Right kidney (tissue), 9 donors: ENCODE measurements around the gene RPS29.
"Not testable (repeated sequence)": the region's sequence is repeated elsewhere in the genome, so short reads cannot be mapped to it uniquely, and the experiment has no call there.

Experiments
- DNase-seq: peaks from one replicate; pipeline ENCODE4 v3.0.0-alpha.2; 2016
- long read RNA-seq, 8 donors: transcript quantifications; one replicate each; lab custom pipeline, GENCODE V29; 2026

The RPS29 gene
- long read RNA-seq, donor 1, full-length matches to known transcripts: 4,422 of 4,428 reads
- long read RNA-seq, donor 1, partial matches to known transcripts: 6 of 4,428 reads
- long read RNA-seq, donor 1, other reads (novel, unspliced or antisense): 0 of 4,428 reads
- long read RNA-seq, donor 2, full-length matches to known transcripts: 3,080 of 3,080 reads
- long read RNA-seq, donor 2, partial matches to known transcripts: 0 of 3,080 reads
- long read RNA-seq, donor 2, other reads (novel, unspliced or antisense): 0 of 3,080 reads
- long read RNA-seq, donor 3, full-length matches to known transcripts: 1,093 of 1,093 reads
- long read RNA-seq, donor 3, partial matches to known transcripts: 0 of 1,093 reads
- long read RNA-seq, donor 3, other reads (novel, unspliced or antisense): 0 of 1,093 reads
- long read RNA-seq, donor 4, full-length matches to known transcripts: 1,771 of 1,771 reads
- long read RNA-seq, donor 4, partial matches to known transcripts: 0 of 1,771 reads
- long read RNA-seq, donor 4, other reads (novel, unspliced or antisense): 0 of 1,771 reads
- long read RNA-seq, donor 5, full-length matches to known transcripts: 2,149 of 2,158 reads
- long read RNA-seq, donor 5, partial matches to known transcripts: 9 of 2,158 reads
- long read RNA-seq, donor 5, other reads (novel, unspliced or antisense): 0 of 2,158 reads
- long read RNA-seq, donor 6, full-length matches to known transcripts: 1,813 of 1,826 reads
- long read RNA-seq, donor 6, partial matches to known transcripts: 13 of 1,826 reads
- long read RNA-seq, donor 6, other reads (novel, unspliced or antisense): 0 of 1,826 reads
- long read RNA-seq, donor 7: 0 reads
- long read RNA-seq, donor 8, full-length matches to known transcripts: 1,965 of 1,965 reads
- long read RNA-seq, donor 8, partial matches to known transcripts: 0 of 1,965 reads
- long read RNA-seq, donor 8, other reads (novel, unspliced or antisense): 0 of 1,965 reads

DNA sequence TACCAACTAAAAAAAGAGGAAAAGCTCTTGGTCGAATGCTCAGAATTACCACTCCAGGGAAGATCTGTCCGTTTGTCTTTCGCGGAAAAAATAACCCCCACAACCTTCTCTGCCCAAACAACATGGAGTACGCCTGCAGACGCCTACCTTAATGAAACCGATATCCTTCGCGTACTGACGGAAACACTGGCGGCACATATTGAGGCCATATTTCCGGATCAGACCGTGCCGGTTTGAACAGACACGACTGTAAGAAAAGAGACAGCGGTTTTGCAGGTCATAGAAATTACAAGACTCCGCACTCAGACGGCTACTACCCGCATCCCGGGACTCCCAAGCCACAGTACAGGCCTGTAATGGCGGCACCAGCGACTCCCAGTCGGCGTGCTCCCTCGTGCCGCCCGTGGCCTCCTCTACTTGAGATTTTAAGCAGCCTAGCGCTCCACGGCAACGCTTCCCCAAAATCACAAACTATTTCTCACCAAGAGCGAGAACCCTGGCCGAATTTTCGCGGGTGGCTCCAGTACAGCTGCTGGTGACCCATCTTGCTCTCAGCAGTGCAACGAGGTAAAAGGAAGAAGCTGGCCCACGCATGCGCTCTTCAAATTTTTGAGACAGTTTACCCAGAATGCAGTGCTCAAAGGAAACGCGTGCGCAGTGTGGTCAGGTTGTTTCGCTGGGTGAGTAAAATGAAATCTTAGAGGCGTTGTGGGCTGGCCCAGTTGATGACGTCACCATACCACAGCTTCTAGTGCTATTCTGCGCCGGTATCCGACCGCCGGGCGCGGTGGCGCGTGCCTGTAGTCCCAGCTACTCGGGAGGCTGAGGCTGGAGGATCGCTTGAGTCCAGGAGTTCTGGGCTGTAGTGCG is at the start of gene RPS29:
Gene RPS29, minus strand, starts transcription at position 578 of the 870 bp plus-strand sequence. Its CDS starts 34 bp downstream, at position 544.
- DNase-seq: peak; percentile 97

GRCh38 chr14:49634547-49635334 is 48.6 kb upstream of the RPS29 start, which contains the start of gene DNAAF2:
Gene DNAAF2 (minus strand): TSS chr14:49635244. CDS start chr14:49635149, 95 bp downstream.
- peak; percentile 98 for DNase-seq

DNA sequence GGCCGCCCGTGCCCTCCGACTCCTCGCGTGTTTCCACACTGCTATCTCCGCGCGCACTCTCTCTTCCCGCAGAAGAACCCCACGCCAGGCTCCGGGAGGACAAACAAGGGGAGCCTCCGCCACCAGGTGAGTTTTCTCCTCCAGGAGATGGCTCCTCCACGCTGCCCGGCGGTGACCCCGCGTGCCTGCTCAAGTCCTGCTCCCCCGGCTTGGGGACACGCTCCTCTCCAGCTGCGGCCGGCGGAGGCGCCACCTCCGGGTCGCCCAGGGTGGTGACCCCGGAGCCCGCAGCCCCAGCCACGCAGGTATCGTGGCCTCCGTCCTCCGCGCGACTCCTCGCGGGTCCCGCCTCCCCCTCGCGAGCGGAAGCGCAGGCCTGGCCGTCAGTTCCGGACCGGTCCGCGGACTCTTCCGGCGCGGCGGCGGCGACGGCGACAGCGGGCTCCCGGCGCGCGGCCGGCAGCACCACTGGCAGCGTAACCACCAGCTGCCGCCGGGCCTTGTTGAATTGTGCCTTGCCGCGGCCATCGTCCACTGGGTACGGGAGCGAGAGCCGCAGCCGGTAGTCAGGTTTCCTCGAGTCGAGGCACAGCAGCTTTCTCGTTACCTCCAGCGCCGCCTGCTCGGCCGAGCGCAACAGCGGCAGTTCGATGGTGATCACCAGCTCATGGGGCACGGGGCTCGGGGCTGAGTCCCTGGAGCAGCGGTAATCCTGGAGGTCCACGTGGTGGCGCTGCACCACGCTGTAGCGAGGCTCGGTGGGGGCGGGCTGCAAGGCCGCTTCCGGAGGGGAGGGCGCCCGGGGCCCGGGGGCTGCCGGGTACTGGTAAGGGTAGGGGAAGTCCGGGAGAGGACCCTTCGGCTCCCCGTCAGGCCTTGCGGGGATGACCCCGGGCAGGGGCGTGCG is 47.7 kb upstream of the RPS29 start:
- peak; percentile 98 for DNase-seq

GRCh38 chr14:49623941-49624839 is 38.0 kb upstream of the RPS29 start:
- DNase-seq: no peak

DNA sequence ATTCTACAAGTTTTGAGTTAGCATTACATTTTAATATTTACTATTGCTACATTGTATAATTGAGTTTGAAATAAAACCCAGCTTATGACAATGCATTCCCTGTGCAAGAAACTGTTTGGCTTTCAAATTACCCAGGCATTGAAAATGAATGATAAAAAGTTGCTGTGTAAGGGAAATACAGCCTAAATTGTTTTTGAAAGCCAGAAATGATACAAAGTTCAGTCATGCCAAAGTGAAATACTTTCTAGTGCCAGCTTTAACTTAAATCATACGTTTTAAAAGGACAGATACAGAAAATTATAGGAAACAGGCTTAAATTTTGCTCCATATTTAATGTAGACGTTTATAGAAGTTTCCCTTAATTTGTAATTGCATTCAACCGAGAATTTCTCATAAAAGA is 37.2 kb upstream of the RPS29 start:
- no peak for DNase-seq

DNA sequence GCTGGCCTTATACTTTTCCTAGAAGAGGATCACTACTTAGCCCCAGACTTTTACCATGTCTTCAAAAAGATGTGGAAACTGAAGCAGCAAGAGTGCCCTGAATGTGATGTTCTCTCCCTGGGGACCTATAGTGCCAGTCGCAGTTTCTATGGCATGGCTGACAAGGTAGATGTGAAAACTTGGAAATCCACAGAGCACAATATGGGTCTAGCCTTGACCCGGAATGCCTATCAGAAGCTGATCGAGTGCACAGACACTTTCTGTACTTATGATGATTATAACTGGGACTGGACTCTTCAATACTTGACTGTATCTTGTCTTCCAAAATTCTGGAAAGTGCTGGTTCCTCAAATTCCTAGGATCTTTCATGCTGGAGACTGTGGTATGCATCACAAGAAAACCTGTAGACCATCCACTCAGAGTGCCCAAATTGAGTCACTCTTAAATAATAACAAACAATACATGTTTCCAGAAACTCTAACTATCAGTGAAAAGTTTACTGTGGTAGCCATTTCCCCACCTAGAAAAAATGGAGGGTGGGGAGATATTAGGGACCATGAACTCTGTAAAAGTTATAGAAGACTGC is 35.9 kb upstream of the RPS29 start:
- no peak for DNase-seq

GRCh38 chr14:49621114-49621881 is 35.1 kb upstream of the RPS29 start:
- DNase-seq: no peak

GRCh38 chr14:49620182-49621113 is 34.3 kb upstream of the RPS29 start, which contains the start of the genes MGAT2 and RPL36AL:
Gene MGAT2 (plus strand): TSS chr14:49620799. CDS start chr14:49621269, 470 bp downstream.
Gene RPL36AL (minus strand): TSS chr14:49620626. CDS start chr14:49619104, 1,522 bp downstream.
- peak; percentile 98 for DNase-seq

DNA sequence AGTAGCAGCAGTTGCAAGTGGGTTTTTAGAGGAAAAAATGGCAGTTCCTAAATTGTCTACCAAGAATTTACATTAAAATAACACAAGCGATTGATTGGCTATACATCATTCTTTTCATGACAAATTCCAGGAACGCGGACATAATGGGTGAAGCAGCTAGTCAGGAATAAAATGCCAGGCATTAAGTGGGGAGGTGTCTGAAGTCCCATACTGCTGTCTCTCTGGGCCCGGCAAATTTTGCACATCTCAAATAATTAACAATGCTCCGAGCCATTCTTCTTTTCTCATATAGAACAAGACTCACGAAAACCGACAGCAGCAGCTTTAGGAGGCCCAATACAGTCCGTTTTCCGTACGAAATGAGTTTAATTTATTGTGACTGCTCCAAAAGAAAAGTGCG is 33.5 kb upstream of the RPS29 start:
- no peak for DNase-seq

DNA sequence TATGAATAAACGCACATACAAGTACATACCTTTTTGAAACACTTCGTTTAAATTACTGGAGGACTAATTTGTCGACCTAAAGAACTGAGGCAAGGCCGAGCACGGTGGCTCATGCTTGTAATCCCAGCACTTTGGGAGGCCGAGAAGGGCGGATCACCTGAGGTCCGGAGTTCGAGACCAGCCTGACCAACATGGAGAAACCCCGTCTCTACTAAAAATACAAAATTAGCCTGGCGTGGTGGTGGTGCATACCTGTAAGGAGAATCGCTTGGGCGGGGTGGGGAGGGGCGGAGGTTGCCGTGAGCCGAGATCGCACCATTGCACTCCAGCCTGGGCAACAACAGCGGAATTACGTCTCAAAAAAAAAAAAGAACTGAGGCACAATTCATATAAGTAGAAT is 33.1 kb upstream of the RPS29 start:
- DNase-seq: not testable (repeated sequence)

GRCh38 chr14:49617852-49618519 is 31.8 kb upstream of the RPS29 start:
- no peak for DNase-seq

DNA sequence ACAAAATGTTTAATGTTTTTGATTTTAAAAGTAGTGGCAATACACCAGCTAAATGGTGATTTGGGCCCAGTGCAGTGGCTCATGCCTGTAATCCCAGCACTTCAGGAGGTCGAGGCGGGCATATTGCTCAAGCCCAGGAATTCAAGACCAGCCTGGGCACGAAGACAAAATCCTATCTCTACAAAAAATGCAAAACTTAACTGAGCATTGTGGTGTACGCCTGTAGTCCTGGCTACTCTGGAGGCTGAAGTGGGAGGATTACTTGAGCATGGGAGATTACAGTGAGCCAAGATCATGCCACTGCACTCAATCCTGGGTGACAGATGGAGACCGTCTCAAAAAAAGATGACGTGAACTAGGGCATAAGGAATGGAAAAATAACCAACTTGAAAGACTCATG is 29.6 kb upstream of the RPS29 start:
- DNase-seq: no peak

DNA sequence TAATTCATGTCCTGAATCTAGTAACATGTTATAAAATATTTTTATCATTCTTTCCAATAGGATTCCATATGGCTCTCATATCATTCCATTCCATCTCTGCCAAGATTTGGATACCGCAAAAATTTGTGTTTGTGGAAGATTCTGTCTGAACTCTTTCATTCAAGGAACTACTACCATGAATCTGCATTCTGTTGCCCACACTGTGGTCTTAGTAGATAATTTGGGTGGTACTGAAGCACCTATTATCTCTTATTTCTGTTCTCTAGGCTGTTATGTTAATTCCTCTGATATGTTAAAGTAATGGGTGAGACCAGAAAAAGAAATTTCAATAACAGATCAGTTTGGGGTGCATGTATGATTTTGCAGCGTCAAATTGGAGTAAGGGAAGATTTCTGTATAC is 28.0 kb upstream of the RPS29 start:
- no peak for DNase-seq

DNA sequence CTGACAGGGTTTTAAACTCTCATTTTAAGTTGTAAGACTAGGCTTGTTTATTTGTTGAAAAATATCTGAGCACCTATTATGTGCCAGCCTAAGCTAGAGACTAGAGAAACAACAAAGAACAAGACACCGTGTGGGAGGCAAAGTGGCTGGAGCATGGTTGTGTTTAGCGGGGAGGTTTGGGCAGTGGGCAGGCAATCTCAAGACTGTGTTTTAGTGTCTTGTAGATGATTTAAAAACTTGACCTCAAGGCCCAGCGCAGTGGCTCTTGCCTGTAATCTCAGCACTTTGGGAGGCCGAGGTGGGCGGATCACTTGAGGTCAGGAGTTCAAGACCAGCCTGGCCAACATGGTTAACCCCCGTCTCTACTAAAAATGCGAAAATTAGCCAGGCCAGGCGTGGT is 26.5 kb upstream of the RPS29 start:
- DNase-seq: no peak

DNA sequence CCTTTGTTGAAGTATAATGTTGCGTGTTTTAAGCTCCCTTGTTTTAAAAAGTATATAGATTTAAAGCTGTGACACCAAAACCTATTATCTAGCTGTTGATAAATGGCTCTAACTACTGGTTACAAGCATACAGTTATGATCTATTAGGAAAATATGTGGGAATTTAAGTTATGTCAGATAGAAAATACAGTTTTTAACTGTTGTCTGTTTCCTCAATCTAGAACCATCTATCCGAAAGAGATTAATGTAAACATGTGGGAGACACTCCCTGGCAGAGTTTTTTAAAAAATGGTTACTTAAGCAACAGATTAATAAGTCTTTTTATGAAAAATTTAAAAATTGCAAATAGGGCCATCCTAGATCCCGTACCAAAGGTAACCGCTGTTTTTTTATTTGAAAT is 26.1 kb upstream of the RPS29 start:
- DNase-seq: no peak

DNA sequence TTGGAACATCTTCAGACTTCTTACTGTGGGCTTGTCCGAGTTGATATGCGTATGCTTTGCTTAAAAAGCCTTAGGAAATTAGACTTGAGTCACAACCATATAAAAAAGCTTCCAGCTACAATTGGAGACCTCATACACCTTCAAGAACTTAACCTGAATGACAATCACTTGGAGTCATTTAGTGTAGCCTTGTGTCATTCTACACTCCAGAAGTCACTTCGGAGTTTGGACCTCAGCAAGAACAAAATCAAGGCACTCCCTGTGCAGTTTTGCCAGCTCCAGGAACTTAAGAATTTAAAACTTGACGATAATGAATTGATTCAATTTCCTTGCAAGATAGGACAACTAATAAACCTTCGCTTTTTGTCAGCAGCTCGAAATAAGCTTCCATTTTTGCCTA is 21.4 kb upstream of the RPS29 start:
- DNase-seq: no peak
